GM12878 (cell line): Measurements from ENCODE around the gene PRKCB.

Experiments used
- CTCF ChIP-seq, 3 experiments: IDR thresholded peaks in 2 of 3; conservative IDR thresholded peaks in 1 of 3; 2 replicates each; pipeline ENCODE4 v1.5.1; 2011; ENCODE audit warnings: low read depth in 3 of 3, low read length in 3 of 3, mild to moderate bottlenecking in 3 of 3, control low read depth in 2 of 3, moderate library complexity in 2 of 3, inconsistent platforms in 1 of 3, mixed read lengths in 1 of 3; ENCODE audit not compliant: control insufficient read depth in 2 of 3, insufficient read depth in 1 of 3; ENCODE audit errors: extremely low read depth in 1 of 3
- EZH2 ChIP-seq: IDR thresholded peaks from 2 replicates; pipeline ENCODE4 v1.6.1; 2012; ENCODE audit warnings: low read depth, mild to moderate bottlenecking, control low read depth, inconsistent platforms, low read length, borderline replicate concordance; ENCODE audit not compliant: control insufficient read depth
- HDAC2 ChIP-seq: fragments of 200-600 bp; sonication (generic); IDR thresholded peaks from 2 replicates; pipeline ENCODE4 v1.6.1; 2017
- MXI1 ChIP-seq: fragments of 150-350 bp; IDR thresholded peaks from 2 replicates; pipeline ENCODE4 v1.6.1; 2011; ENCODE audit warnings: low read depth, mild to moderate bottlenecking, inconsistent platforms, low read length, improper control_type of control experiment
- RAD21 ChIP-seq: IDR thresholded peaks from 2 replicates; pipeline ENCODE4 v1.6.1; 2011; ENCODE audit warnings: mild to moderate bottlenecking, low read depth, low read length, moderate library complexity; ENCODE audit not compliant: insufficient read depth
- TAF1 ChIP-seq: IDR thresholded peaks from 2 replicates; pipeline ENCODE4 v1.6.1; 2011; ENCODE audit warnings: mild to moderate bottlenecking, low read depth, low read length, borderline replicate concordance
- YY1 ChIP-seq: IDR thresholded peaks from 2 replicates; pipeline ENCODE4 v1.6.1; 2011; ENCODE audit warnings: low read depth, mild to moderate bottlenecking, low read length
- ZNF274 ChIP-seq: IDR thresholded peaks from one replicate; pipeline ENCODE4 v1.8.0; 2011; ENCODE audit not compliant: insufficient read length, insufficient read depth

- TF ChIP-seq CTCF (IDR thresholded peaks at IDR 0.05 in 2 of 3, conservative IDR thresholded peaks at IDR 0.05 in 1 of 3; ENCODE audit: control insufficient read depth in 2 of 3, extremely low read depth in 1 of 3, insufficient read depth in 1 of 3, low read depth in 3 of 3, low read length in 3 of 3) (no peak), EZH2 (no peak), YY1 (no peak), HDAC2 (no peak), RAD21 (no peak), MXI1 (no peak), ZNF274 (no peak), TAF1 (no peak)
These were observed 132.4 kb downstream of the PRKCB start for GRCh38 chr16:23968176-23968575.
